ENCODE measurements around the gene RPAP2.

The RPAP2 gene

GRCh38 chr1:92315766-92316599 lies 17.1 kb downstream of the RPAP2 start:
- no peaks in the 10 kb centered on the region for H3K9me3 Mint-ChIP-seq

GRCh38 chr1:92317836-92318493 lies 19.1 kb downstream of the RPAP2 start:
- peaks cover 6% of the 10 kb centered on the region for H3K4me1 Mint-ChIP-seq
- no peaks in the 10 kb centered on the region for H3K9me3 Mint-ChIP-seq
- no peak for DNase-seq
- TF ChIP-seq CTCF (IDR thresholded peaks at IDR 0.05), result no peak
- H3K27ac Mint-ChIP-seq, result no peak overlapping the region
- H3K27me3 Mint-ChIP-seq (ENCODE audit: low read depth, poor library complexity), result no peaks in the 10 kb centered on the region
- peaks cover 66% of the 10 kb centered on the region for H3K36me3 Mint-ChIP-seq (ENCODE audit: low read depth)
- H3K4me3 Mint-ChIP-seq, result no peak overlapping the region

More at GRCh38 chr1:92315766-92316599, 17.1 kb downstream of the RPAP2 start:
- Mint-ChIP-seq H3K4me1 (peaks cover 6% of the 10 kb centered on the region), H3K27ac (no peak overlapping the region), H3K27me3 (ENCODE audit: low read depth, poor library complexity) (no peaks in the 10 kb centered on the region), H3K4me3 (no peak overlapping the region), H3K36me3 (ENCODE audit: low read depth) (peaks cover 72% of the 10 kb centered on the region)
- no peak for DNase-seq
- no peak for TF ChIP-seq CTCF (IDR thresholded peaks at IDR 0.05)

GRCh38 chr1:92323473-92324453 lies 24.9 kb downstream of the RPAP2 start:
- Mint-ChIP-seq H3K4me3 (no peak overlapping the region), H3K4me1 (no peaks in the 10 kb centered on the region), H3K9me3 (peaks cover 40% of the 10 kb centered on the region)

GRCh38 chr1:92324784-92325183 lies 25.9 kb downstream of the RPAP2 start:
- TF ChIP-seq CTCF (IDR thresholded peaks at IDR 0.05), result no peak
- H3K36me3 Mint-ChIP-seq (ENCODE audit: low read depth), result peaks cover 80% of the 10 kb centered on the region
- peaks cover 3% of the 10 kb centered on the region for H3K27me3 Mint-ChIP-seq (ENCODE audit: low read depth, poor library complexity)
- no peaks in the 10 kb centered on the region for H3K4me1 Mint-ChIP-seq
- peaks cover 46% of the 10 kb centered on the region for H3K9me3 Mint-ChIP-seq
- no peak for DNase-seq
- H3K4me3 Mint-ChIP-seq, result no peak overlapping the region
- H3K27ac Mint-ChIP-seq, result no peak overlapping the region

More at GRCh38 chr1:92323473-92324453, 24.9 kb downstream of the RPAP2 start:
- H3K27ac Mint-ChIP-seq, result no peak overlapping the region
- peaks cover 77% of the 10 kb centered on the region for H3K36me3 Mint-ChIP-seq (ENCODE audit: low read depth)
- no peak for DNase-seq
- TF ChIP-seq CTCF (IDR thresholded peaks at IDR 0.05), result no peak
- H3K27me3 Mint-ChIP-seq (ENCODE audit: low read depth, poor library complexity), result peaks cover under 1% of the 10 kb centered on the region

- peaks cover 3% of the 10 kb centered on the region for H3K27me3 Mint-ChIP-seq (ENCODE audit: low read depth, poor library complexity)
- no peak overlapping the region for H3K4me3 Mint-ChIP-seq
- no peaks in the 10 kb centered on the region for H3K4me1 Mint-ChIP-seq
- peaks cover 88% of the 10 kb centered on the region for H3K36me3 Mint-ChIP-seq (ENCODE audit: low read depth)
- TF ChIP-seq CTCF (IDR thresholded peaks at IDR 0.05), result no peak
- no peak overlapping the region for H3K27ac Mint-ChIP-seq
- H3K9me3 Mint-ChIP-seq, result peaks cover 46% of the 10 kb centered on the region
- DNase-seq, result no peak
These were observed 27.8 kb downstream of the RPAP2 start for GRCh38 chr1:92326681-92327080.
